GM23338 (cell line): Measurements from ENCODE around the gene FGFR3. TPM values are rescaled to one million over a fixed set of nuclear protein-coding genes. Genes with fewer than 3 reads are reported as not detected.

Experiments
- ATAC-seq: fragments of 200-7000 bp; cut with Tn5 transposase; 3 replicates; pipeline ENCODE4 v1.9.1; 2020
- DNase-seq: peaks from one replicate; pipeline ENCODE4 v3.0.0-alpha.2; 2015; ENCODE audit warnings: low spot score
- H2AFZ ChIP-seq: fragments of 200-600 bp; sonication (generic); 2 replicates; pipeline ENCODE4 v1.8.0; 2016; ENCODE audit warnings: antibody characterized with exemption, mild to moderate bottlenecking, moderate library complexity
- H3F3A ChIP-seq: fragments of 200-600 bp; sonication (generic); replicated peaks from 2 replicates; pipeline ENCODE4 v1.8.0; 2017; ENCODE audit warnings: antibody characterized with exemption, mixed run types, low read depth
- H3K27ac ChIP-seq: fragments of 200-600 bp; sonication (generic); 2 replicates; pipeline ENCODE4 v1.6.1; 2016; ENCODE audit warnings: low read depth
- H3K27me3 ChIP-seq: fragments of 200-600 bp; sonication (generic); 2 replicates; pipeline ENCODE4 v1.8.0; 2016; ENCODE audit warnings: mild to moderate bottlenecking, mixed run types, moderate library complexity; ENCODE audit not compliant: insufficient read depth
- H3K36me3 ChIP-seq: fragments of 200-600 bp; sonication (generic); 2 replicates; pipeline ENCODE4 v1.8.0; 2016; ENCODE audit warnings: mild to moderate bottlenecking; ENCODE audit not compliant: insufficient read depth
- H3K4me1 ChIP-seq: fragments of 200-600 bp; sonication (generic); 2 replicates; pipeline ENCODE4 v1.8.0; 2016; ENCODE audit warnings: mild to moderate bottlenecking, moderate library complexity; ENCODE audit not compliant: insufficient read depth
- H3K4me2 ChIP-seq: fragments of 200-600 bp; sonication (generic); 2 replicates; pipeline ENCODE4 v1.7.1; 2017; ENCODE audit warnings: mixed run types
- H3K4me3 ChIP-seq: fragments of 200-600 bp; sonication (generic); 2 replicates; pipeline ENCODE4 v1.6.1; 2016; ENCODE audit warnings: mixed run types
- H3K79me2 ChIP-seq: fragments of 200-600 bp; sonication (generic); replicated peaks from 2 replicates; pipeline ENCODE4 v1.8.0; 2017; ENCODE audit warnings: mild to moderate bottlenecking; ENCODE audit not compliant: insufficient read depth
- H3K9me2 ChIP-seq: fragments of 200-600 bp; sonication (generic); 2 replicates; pipeline ENCODE4 v1.8.0; 2017; ENCODE audit not compliant: insufficient read depth
- H4K20me1 ChIP-seq: fragments of 200-600 bp; sonication (generic); replicated peaks from 2 replicates; pipeline ENCODE4 v1.8.0; 2017; ENCODE audit warnings: mild to moderate bottlenecking; ENCODE audit not compliant: insufficient read depth
- H3K27ac Mint-ChIP-seq: 2 replicates; pipeline ENCODE4 v1.8.0; 2020; ENCODE audit warnings: inconsistent platforms, mild to moderate bottlenecking, moderate library complexity, mixed read lengths
- H3K27me3 Mint-ChIP-seq: 3 replicates; pipeline ENCODE4 v1.8.0; 2022; ENCODE audit warnings: low read depth, mild to moderate bottlenecking, moderate library complexity, mixed read lengths, inconsistent platforms; ENCODE audit not compliant: insufficient read depth, poor library complexity
- H3K36me3 Mint-ChIP-seq: 3 replicates; pipeline ENCODE4 v1.8.0; 2021; ENCODE audit warnings: low read depth, mild to moderate bottlenecking, inconsistent platforms, moderate library complexity, mixed read lengths
- H3K4me1 Mint-ChIP-seq: 3 replicates; pipeline ENCODE4 v1.8.0; 2020; ENCODE audit warnings: mild to moderate bottlenecking, inconsistent platforms, mixed read lengths
- H3K4me3 Mint-ChIP-seq: 3 replicates; pipeline ENCODE4 v1.8.0; 2021; ENCODE audit warnings: moderate library complexity, mild to moderate bottlenecking, inconsistent platforms, mixed read lengths
- H3K9me3 Mint-ChIP-seq: 3 replicates; pipeline ENCODE4 v1.8.0; 2020; ENCODE audit warnings: moderate library complexity, mild to moderate bottlenecking, inconsistent platforms, mixed read lengths
- EZH2phosphoT487 ChIP-seq: fragments of 200-600 bp; sonication (generic); IDR thresholded peaks from one replicate; pipeline ENCODE4 v1.8.1; 2018; ENCODE audit warnings: antibody characterized with exemption; ENCODE audit not compliant: unreplicated experiment
- NANOG ChIP-seq: IDR thresholded peaks from 2 replicates; pipeline ENCODE4 v1.6.1; 2016; ENCODE audit warnings: antibody characterized with exemption, borderline replicate concordance
- STAT1 ChIP-seq: IDR thresholded peaks from one replicate; pipeline ENCODE4 v1.6.1; 2016; ENCODE audit warnings: antibody characterized with exemption; ENCODE audit not compliant: unreplicated experiment
- ZNF331 ChIP-seq: fragments of 250-450 bp; sonication (Bioruptor Pico); IDR thresholded peaks from 2 replicates; pipeline ENCODE4 v1.5.0; 2020; ENCODE audit warnings: low read depth, mild to moderate bottlenecking, moderate library complexity
- polyA plus RNA-seq: library from polyadenylated mRNA; unstranded; fragments of >200 nt; fragmentation: Nextera tagmentation; extraction: Ambion mirVana; gene quantifications from 2 replicates; pipeline ENCODE4 v1.2.1, GENCODE V29; 2016
- total RNA-seq: library from RNA; depleted of rRNA; stranded (reverse); fragments of >200 nt; shearing (Covaris generic); gene quantifications from 2 replicates; pipeline ENCODE4 v1.2.3, GENCODE V29; 2014
- TF ChIP-seq, protein P1 (sequence below), 2 experiments: fragments of 200-600 bp in 1 of 2; sonication (generic) in 1 of 2; conservative IDR thresholded peaks; 2 replicates each; pipeline versions ENCODE4 v1.5.1 to v1.6.1; 2016 to 2017; ENCODE audit warnings: antibody characterized with exemption in 2 of 2, low read depth in 2 of 2, mild to moderate bottlenecking in 2 of 2, moderate library complexity in 1 of 2
- TF ChIP-seq, protein P2 (sequence below): fragments of 250-450 bp; sonication (Bioruptor Pico); IDR thresholded peaks from 2 replicates; pipeline ENCODE4 v1.5.0; 2020; ENCODE audit warnings: mild to moderate bottlenecking, moderate library complexity

The FGFR3 gene
- total and polyA plus RNA-seq, 2 experiments from 2014 or later: 3.6 to 17.4 TPM

DNA sequence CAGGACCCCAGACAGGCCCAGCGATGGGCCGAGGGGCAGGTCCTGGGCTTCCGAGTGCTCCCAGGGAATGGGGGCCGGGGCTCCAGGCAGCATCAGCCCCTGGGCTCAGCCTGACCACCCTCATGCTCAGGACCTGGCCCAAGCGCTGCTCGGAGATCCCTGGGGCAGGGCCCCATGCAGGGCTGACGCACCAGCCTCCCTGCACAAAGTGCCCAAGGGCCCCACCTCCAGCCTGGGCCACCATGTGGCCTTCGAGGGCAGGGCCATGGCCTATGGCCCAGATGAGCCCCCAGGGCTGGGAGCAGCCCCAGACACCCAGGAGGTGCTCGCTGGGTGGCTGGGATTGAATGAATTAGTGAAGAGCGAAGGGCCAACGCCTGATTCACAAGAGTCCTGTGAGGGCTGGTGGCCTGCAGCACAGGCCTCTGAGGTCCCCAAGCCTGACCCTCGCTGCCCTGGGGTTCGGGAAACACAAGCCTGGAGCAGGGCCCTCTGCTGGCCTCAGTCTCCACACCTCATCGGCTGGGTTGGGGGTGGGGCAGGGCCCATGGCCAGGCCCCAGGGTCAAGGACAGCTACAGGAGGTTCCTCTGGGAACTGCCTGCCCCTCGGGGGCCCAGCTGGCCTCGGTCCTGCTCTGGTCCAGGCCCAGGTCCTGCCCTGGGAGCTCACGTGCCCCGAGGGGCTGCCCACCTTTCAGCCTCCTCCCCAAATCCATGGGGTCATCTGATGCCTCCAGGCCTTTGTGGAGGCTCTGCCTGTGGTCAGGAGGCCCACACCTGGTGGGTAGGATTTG is 13.3 kb upstream of the FGFR3 start:
- H3K4me3 Mint-ChIP-seq: no peak overlapping the region
- H3K4me1 ChIP-seq: peaks cover 19% of the 10 kb centered on the region
- 0 out of 2 replicates have a peak, but pooled peaks cover 3% of the 10 kb centered on the region for H3F3A ChIP-seq
- no peak overlapping the region for H3K27ac Mint-ChIP-seq
- H3K36me3 ChIP-seq: no peaks in the 10 kb centered on the region
- no peak for DNase-seq
- H3K9me3 Mint-ChIP-seq: no peaks in the 10 kb centered on the region
- H3K27me3 ChIP-seq: no peaks in the 10 kb centered on the region
- ATAC-seq: no peak
- no peaks in the 10 kb centered on the region for H3K36me3 Mint-ChIP-seq
- peaks cover 6% of the 10 kb centered on the region for H3K27me3 Mint-ChIP-seq
- TF ChIP-seq, protein P1, sequence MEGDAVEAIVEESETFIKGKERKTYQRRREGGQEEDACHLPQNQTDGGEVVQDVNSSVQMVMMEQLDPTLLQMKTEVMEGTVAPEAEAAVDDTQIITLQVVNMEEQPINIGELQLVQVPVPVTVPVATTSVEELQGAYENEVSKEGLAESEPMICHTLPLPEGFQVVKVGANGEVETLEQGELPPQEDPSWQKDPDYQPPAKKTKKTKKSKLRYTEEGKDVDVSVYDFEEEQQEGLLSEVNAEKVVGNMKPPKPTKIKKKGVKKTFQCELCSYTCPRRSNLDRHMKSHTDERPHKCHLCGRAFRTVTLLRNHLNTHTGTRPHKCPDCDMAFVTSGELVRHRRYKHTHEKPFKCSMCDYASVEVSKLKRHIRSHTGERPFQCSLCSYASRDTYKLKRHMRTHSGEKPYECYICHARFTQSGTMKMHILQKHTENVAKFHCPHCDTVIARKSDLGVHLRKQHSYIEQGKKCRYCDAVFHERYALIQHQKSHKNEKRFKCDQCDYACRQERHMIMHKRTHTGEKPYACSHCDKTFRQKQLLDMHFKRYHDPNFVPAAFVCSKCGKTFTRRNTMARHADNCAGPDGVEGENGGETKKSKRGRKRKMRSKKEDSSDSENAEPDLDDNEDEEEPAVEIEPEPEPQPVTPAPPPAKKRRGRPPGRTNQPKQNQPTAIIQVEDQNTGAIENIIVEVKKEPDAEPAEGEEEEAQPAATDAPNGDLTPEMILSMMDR (conservative IDR thresholded peaks at IDR 0.05; ENCODE audit: low read depth in 2 of 2): peak in 1 of 2 experiments; percentile 47; a peak in 2 of 4 replicates
- TF ChIP-seq NANOG: no peak
- H3K27ac ChIP-seq: no peak overlapping the region
- no peaks in the 10 kb centered on the region for H4K20me1 ChIP-seq
- H3K4me3 ChIP-seq: no peak overlapping the region
- H3K4me1 Mint-ChIP-seq: peaks cover 20% of the 10 kb centered on the region; the same call in 1 of the 3 replicates
- no peak overlapping the region for H3K4me2 ChIP-seq
- no peak overlapping the region; the same call in 1 of the 2 replicates for H2AFZ ChIP-seq
- H3K79me2 ChIP-seq: no peaks in the 10 kb centered on the region
- H3K9me2 ChIP-seq: no peaks in the 10 kb centered on the region

DNA sequence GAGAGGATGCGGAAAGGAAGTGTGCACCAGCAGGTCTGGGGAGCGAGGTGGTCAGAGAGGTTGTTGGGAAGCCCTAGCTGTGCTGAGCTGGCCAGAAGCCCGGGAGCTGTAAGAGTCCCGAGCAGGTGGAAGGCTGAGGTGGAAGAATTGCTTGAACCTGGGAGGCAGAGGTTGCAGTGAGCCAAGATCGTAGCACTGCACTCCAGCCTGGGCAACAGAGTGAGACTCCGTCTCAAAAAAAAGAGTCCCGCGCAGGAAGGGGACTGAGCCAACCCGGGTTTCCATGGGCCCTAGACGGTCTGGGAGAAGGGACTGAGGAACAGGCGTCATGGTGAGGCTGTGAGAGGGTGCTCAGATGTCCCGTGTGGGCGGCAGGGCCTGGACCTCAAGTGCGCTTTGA is 12.7 kb upstream of the FGFR3 start:
- no peaks in the 10 kb centered on the region for H3K36me3 Mint-ChIP-seq
- H3K4me3 Mint-ChIP-seq: no peak overlapping the region
- Histone ChIP-seq H3K27me3 (no peaks in the 10 kb centered on the region), H3K79me2 (no peaks in the 10 kb centered on the region), H3K4me3 (no peak overlapping the region), H2AFZ (no peak overlapping the region; the same call in 1 of the 2 replicates), H3K36me3 (no peaks in the 10 kb centered on the region), H3K9me2 (no peaks in the 10 kb centered on the region), H4K20me1 (no peaks in the 10 kb centered on the region), H3K27ac (no peak overlapping the region), H3K4me2 (no peak overlapping the region), H3F3A (0 out of 2 replicates have a peak, but pooled peaks cover 3% of the 10 kb centered on the region), H3K4me1 (peaks cover 19% of the 10 kb centered on the region)
- ATAC-seq (no peak), DNase-seq (no peak)
- H3K27ac Mint-ChIP-seq: no peak overlapping the region
- no peaks in the 10 kb centered on the region for H3K9me3 Mint-ChIP-seq
- H3K27me3 Mint-ChIP-seq: peaks cover 8% of the 10 kb centered on the region
- peaks cover 20% of the 10 kb centered on the region; the same call in 1 of the 3 replicates for H3K4me1 Mint-ChIP-seq
- TF ChIP-seq, protein P2, sequence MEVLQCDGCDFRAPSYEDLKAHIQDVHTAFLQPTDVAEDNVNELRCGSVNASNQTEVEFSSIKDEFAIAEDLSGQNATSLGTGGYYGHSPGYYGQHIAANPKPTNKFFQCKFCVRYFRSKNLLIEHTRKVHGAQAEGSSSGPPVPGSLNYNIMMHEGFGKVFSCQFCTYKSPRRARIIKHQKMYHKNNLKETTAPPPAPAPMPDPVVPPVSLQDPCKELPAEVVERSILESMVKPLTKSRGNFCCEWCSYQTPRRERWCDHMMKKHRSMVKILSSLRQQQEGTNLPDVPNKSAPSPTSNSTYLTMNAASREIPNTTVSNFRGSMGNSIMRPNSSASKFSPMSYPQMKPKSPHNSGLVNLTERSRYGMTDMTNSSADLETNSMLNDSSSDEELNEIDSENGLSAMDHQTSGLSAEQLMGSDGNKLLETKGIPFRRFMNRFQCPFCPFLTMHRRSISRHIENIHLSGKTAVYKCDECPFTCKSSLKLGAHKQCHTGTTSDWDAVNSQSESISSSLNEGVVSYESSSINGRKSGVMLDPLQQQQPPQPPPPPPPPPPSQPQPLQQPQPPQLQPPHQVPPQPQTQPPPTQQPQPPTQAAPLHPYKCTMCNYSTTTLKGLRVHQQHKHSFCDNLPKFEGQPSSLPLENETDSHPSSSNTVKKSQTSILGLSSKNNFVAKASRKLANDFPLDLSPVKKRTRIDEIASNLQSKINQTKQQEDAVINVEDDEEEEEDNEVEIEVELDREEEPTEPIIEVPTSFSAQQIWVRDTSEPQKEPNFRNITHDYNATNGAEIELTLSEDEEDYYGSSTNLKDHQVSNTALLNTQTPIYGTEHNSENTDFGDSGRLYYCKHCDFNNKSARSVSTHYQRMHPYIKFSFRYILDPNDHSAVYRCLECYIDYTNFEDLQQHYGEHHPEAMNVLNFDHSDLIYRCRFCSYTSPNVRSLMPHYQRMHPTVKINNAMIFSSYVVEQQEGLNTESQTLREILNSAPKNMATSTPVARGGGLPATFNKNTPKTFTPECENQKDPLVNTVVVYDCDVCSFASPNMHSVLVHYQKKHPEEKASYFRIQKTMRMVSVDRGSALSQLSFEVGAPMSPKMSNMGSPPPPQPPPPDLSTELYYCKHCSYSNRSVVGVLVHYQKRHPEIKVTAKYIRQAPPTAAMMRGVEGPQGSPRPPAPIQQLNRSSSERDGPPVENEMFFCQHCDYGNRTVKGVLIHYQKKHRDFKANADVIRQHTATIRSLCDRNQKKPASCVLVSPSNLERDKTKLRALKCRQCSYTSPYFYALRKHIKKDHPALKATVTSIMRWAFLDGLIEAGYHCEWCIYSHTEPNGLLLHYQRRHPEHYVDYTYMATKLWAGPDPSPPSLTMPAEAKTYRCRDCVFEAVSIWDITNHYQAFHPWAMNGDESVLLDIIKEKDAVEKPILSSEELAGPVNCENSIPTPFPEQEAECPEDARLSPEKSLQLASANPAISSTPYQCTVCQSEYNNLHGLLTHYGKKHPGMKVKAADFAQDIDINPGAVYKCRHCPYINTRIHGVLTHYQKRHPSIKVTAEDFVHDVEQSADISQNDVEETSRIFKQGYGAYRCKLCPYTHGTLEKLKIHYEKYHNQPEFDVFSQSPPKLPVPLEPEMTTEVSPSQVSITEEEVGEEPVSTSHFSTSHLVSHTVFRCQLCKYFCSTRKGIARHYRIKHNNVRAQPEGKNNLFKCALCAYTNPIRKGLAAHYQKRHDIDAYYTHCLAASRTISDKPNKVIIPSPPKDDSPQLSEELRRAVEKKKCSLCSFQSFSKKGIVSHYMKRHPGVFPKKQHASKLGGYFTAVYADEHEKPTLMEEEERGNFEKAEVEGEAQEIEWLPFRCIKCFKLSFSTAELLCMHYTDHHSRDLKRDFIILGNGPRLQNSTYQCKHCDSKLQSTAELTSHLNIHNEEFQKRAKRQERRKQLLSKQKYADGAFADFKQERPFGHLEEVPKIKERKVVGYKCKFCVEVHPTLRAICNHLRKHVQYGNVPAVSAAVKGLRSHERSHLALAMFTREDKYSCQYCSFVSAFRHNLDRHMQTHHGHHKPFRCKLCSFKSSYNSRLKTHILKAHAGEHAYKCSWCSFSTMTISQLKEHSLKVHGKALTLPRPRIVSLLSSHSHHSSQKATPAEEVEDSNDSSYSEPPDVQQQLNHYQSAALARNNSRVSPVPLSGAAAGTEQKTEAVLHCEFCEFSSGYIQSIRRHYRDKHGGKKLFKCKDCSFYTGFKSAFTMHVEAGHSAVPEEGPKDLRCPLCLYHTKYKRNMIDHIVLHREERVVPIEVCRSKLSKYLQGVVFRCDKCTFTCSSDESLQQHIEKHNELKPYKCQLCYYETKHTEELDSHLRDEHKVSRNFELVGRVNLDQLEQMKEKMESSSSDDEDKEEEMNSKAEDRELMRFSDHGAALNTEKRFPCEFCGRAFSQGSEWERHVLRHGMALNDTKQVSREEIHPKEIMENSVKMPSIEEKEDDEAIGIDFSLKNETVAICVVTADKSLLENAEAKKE (CRISPR knock-in tag): no peak
- TF ChIP-seq EZH2phosphoT487 (no peak), ZNF331 (no peak), STAT1 (no peak)
